ENCODE measurements around the gene KIF26B. TPM values are rescaled to one million over a fixed set of nuclear protein-coding genes. Genes with fewer than 3 reads are reported as not detected.
"Not testable (repeated sequence)": the region's sequence is repeated elsewhere in the genome, so short reads cannot be mapped to it uniquely, and the experiment has no call there.

KIF26B gene
- polyA plus RNA-seq, 2 donors: 0.04 to 0.12 TPM

- H3K36me3 ChIP-seq (ENCODE audit: control insufficient read depth in 2 of 2, insufficient read depth in 2 of 2, low read length in 1 of 2); H3K9me3 ChIP-seq (ENCODE audit: control insufficient read depth in 2 of 2, insufficient read depth in 1 of 2, low read depth in 1 of 2, low read length in 1 of 2); H3K4me1 ChIP-seq (ENCODE audit: control insufficient read depth in 2 of 2, insufficient read depth in 2 of 2, low read length in 1 of 2); H3K4me3 ChIP-seq (ENCODE audit: low read depth in 1 of 2, low read length in 2 of 2); H3K27me3 ChIP-seq (ENCODE audit: control insufficient read depth in 1 of 2, insufficient read depth in 2 of 2, low read length in 2 of 2); H3K27ac ChIP-seq (ENCODE audit: low read depth in 2 of 2, low read length in 1 of 2): not testable (repeated sequence)
- 92 to 97% methylated on average over 35 to 41 of the region's 41 CpGs for WGBS, 2 donors
Measured at GRCh38 chr1:245672836-245673656, 518.3 kb downstream of the KIF26B start.

DNA sequence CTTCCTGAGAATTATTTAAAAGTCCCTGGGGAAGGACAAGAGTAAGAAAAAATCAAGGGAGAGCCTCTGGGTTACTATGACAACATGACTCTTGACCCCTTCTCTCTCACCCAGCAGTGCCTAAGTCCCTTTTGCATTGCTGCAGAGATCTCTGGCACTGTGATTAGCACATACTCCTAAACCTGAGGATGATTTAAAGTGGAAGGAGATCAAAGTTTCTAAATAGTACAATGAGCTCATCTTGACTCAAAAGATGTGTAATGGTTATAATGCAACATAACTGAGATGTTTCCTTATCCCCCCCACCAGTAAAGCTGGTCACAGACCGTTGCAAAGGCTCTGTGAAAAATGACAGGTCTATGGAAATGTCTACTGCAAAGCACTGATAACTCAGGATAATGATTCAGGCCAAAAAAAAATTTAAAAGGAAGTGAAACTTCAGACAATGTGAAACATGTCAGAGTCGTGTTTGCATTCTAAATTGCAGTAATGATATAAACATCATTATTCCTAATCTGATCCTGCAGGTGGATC lies 519.2 kb downstream of the KIF26B start:
- Histone ChIP-seq H3K27me3 (ENCODE audit: control insufficient read depth in 1 of 2, insufficient read depth in 2 of 2, low read length in 2 of 2) (no peaks in the 10 kb centered on the region), H3K4me1 (ENCODE audit: control insufficient read depth in 2 of 2, insufficient read depth in 2 of 2, low read length in 1 of 2) (no peaks in the 10 kb centered on the region), H3K4me3 (ENCODE audit: low read depth in 1 of 2, low read length in 2 of 2) (no peak overlapping the region), H3K27ac (ENCODE audit: low read depth in 2 of 2, low read length in 1 of 2) (no peak overlapping the region), H3K36me3 (ENCODE audit: control insufficient read depth in 2 of 2, insufficient read depth in 2 of 2, low read length in 1 of 2) (no peaks in the 10 kb centered on the region), H3K9me3 (ENCODE audit: control insufficient read depth in 2 of 2, insufficient read depth in 1 of 2, low read depth in 1 of 2, low read length in 1 of 2) (no peaks in the 10 kb centered on the region)
- WGBS, 2 donors: 19 to 25% methylated on average over 2 of the region's 2 CpGs

DNA sequence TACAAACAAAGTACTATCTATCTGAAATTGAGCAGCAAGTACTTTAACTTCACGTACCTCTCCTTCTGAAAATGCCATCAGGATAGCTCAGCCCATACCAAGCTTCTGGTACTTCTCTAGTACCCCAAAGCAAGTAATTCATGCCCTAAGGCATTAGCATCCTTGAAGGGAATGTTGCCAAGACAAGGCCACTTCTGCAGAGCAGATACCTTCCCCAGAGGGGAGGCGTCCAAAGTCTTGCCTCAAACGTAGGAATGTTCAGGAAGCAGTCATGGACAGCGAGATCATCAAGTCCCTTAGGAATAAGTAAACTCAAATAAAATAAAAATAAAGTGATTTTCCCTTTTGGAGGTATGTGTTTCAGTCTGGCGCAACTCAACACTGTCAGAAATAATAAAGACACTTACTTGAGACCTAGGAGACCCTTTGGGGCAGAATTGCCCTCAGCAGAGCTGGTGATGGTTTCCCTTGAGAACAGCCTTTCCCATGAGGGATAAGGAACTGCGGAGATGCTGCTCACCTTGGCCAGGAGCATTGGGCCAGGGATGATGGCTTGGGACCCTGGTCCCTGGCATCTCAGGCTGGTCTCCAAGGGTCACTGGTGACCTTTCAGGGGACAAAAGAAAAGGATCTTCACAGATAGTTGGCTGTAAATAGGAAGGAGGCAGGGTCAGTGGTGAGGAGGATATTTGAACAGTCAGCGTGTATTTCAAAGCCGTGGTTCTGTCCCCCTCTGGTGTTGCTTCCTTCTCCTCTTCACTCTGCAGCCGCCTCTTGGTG lies 522.9 kb downstream of the KIF26B start:
- Histone ChIP-seq H3K4me3 (ENCODE audit: low read depth in 1 of 2, low read length in 2 of 2) (no peak overlapping the region), H3K27me3 (ENCODE audit: control insufficient read depth in 1 of 2, insufficient read depth in 2 of 2, low read length in 2 of 2) (no peaks in the 10 kb centered on the region), H3K9me3 (ENCODE audit: control insufficient read depth in 2 of 2, insufficient read depth in 1 of 2, low read depth in 1 of 2, low read length in 1 of 2) (no peaks in the 10 kb centered on the region), H3K27ac (ENCODE audit: low read depth in 2 of 2, low read length in 1 of 2) (no peak overlapping the region), H3K36me3 (ENCODE audit: control insufficient read depth in 2 of 2, insufficient read depth in 2 of 2, low read length in 1 of 2) (no peaks in the 10 kb centered on the region), H3K4me1 (ENCODE audit: control insufficient read depth in 2 of 2, insufficient read depth in 2 of 2, low read length in 1 of 2) (no peaks in the 10 kb centered on the region)
- 86 to 87% methylated on average over 9 of the region's 9 CpGs for WGBS, 2 donors

- no peaks in the 10 kb centered on the region for H3K27me3 ChIP-seq (ENCODE audit: control insufficient read depth in 1 of 2, insufficient read depth in 2 of 2, low read length in 2 of 2)
- H3K36me3 ChIP-seq (ENCODE audit: control insufficient read depth in 2 of 2, insufficient read depth in 2 of 2, low read length in 1 of 2): no peaks in the 10 kb centered on the region
- 74 to 75% methylated on average over 5 of the region's 5 CpGs for WGBS, 2 donors
- H3K4me3 ChIP-seq (ENCODE audit: low read depth in 1 of 2, low read length in 2 of 2): no peak overlapping the region
- no peaks in the 10 kb centered on the region for H3K9me3 ChIP-seq (ENCODE audit: control insufficient read depth in 2 of 2, insufficient read depth in 1 of 2, low read depth in 1 of 2, low read length in 1 of 2)
- no peaks in the 10 kb centered on the region for H3K4me1 ChIP-seq (ENCODE audit: control insufficient read depth in 2 of 2, insufficient read depth in 2 of 2, low read length in 1 of 2)
- H3K27ac ChIP-seq (ENCODE audit: low read depth in 2 of 2, low read length in 1 of 2): no peak overlapping the region
Measured at GRCh38 chr1:245678860-245679411, 524.2 kb downstream of the KIF26B start.

GRCh38 chr1:245679821-245680780 lies 525.3 kb downstream of the KIF26B start:
- no peaks in the 10 kb centered on the region for H3K9me3 ChIP-seq (ENCODE audit: control insufficient read depth in 2 of 2, insufficient read depth in 1 of 2, low read depth in 1 of 2, low read length in 1 of 2)
- H3K4me1 ChIP-seq (ENCODE audit: control insufficient read depth in 2 of 2, insufficient read depth in 2 of 2, low read length in 1 of 2): no peaks in the 10 kb centered on the region
- no peaks in the 10 kb centered on the region for H3K27me3 ChIP-seq (ENCODE audit: control insufficient read depth in 1 of 2, insufficient read depth in 2 of 2, low read length in 2 of 2)
- no peak overlapping the region for H3K4me3 ChIP-seq (ENCODE audit: low read depth in 1 of 2, low read length in 2 of 2)
- no peak overlapping the region for H3K27ac ChIP-seq (ENCODE audit: low read depth in 2 of 2, low read length in 1 of 2)
- 81 to 90% methylated on average over 24 of the region's 24 CpGs for WGBS, 2 donors
- H3K36me3 ChIP-seq (ENCODE audit: control insufficient read depth in 2 of 2, insufficient read depth in 2 of 2, low read length in 1 of 2): no peaks in the 10 kb centered on the region

DNA sequence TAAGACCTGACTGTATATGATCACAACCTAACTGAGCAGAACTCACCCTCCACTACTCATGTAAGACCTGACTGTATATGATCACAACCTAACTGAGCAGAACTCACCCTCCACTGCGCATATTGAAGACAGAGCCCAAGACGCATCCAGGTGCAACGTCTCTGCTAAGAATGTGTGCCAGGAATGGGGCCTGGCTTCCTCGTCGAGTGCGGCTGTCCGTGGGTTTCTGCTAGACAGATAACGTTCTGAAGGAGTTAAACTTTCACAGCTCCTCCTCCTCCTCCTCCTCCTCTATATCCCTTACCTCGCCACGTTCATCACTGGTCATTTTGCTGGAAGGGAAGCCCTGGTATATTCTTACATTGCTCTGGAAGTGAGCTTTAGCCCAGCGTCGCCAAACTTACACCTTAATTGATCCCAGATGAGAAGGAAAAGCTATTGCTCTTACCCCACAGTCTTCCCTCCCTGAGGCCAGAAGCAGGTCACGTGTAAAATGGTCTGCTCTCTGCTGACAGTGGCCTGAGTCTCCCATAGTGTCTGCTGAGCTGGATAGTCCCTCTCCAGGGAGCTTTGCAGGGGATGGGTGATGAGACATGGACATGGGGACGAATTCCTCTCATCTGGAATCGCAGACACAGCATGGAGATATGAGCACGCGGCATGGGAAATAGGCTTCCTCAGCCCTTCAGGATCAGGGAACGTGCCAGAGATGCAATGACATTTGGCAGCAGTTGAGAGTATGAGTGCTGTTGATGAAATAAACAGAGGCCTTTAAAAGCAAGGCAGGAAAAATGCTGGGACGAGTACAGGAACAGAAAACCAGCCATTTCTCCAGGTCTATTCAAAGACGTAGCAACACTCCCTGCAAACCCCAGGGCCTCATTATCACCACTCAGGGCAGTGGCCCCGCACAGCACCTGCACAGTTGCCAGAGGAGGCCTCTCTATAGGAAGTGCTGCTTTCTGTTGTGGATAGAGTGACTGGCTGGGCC lies 528.1 kb downstream of the KIF26B start:
- H3K9me3 ChIP-seq (ENCODE audit: control insufficient read depth in 2 of 2, insufficient read depth in 1 of 2, low read depth in 1 of 2, low read length in 1 of 2): no peaks in the 10 kb centered on the region
- H3K36me3 ChIP-seq (ENCODE audit: control insufficient read depth in 2 of 2, insufficient read depth in 2 of 2, low read length in 1 of 2): no peaks in the 10 kb centered on the region
- H3K4me3 ChIP-seq (ENCODE audit: low read depth in 1 of 2, low read length in 2 of 2): no peak overlapping the region
- H3K4me1 ChIP-seq (ENCODE audit: control insufficient read depth in 2 of 2, insufficient read depth in 2 of 2, low read length in 1 of 2): no peaks in the 10 kb centered on the region
- H3K27ac ChIP-seq (ENCODE audit: low read depth in 2 of 2, low read length in 1 of 2): no peak overlapping the region
- H3K27me3 ChIP-seq (ENCODE audit: control insufficient read depth in 1 of 2, insufficient read depth in 2 of 2, low read length in 2 of 2): no peaks in the 10 kb centered on the region
- WGBS, 2 donors: 73 to 76% methylated on average over 21 of the region's 21 CpGs

- no peak overlapping the region for H3K4me3 ChIP-seq (ENCODE audit: low read depth in 1 of 2, low read length in 2 of 2)
- no peaks in the 10 kb centered on the region for H3K27me3 ChIP-seq (ENCODE audit: control insufficient read depth in 1 of 2, insufficient read depth in 2 of 2, low read length in 2 of 2)
- no peaks in the 10 kb centered on the region for H3K9me3 ChIP-seq (ENCODE audit: control insufficient read depth in 2 of 2, insufficient read depth in 1 of 2, low read depth in 1 of 2, low read length in 1 of 2)
- no peaks in the 10 kb centered on the region for H3K36me3 ChIP-seq (ENCODE audit: control insufficient read depth in 2 of 2, insufficient read depth in 2 of 2, low read length in 1 of 2)
- H3K27ac ChIP-seq (ENCODE audit: low read depth in 2 of 2, low read length in 1 of 2): no peak overlapping the region
- H3K4me1 ChIP-seq (ENCODE audit: control insufficient read depth in 2 of 2, insufficient read depth in 2 of 2, low read length in 1 of 2): peaks cover 0 to 3% of the 10 kb centered on the region in 2 donors
- WGBS, 2 donors: 70 to 73% methylated on average over 9 of the region's 9 CpGs
Measured at GRCh38 chr1:245683676-245684075, 528.9 kb downstream of the KIF26B start.

- Histone ChIP-seq H3K27me3 (ENCODE audit: control insufficient read depth in 1 of 2, insufficient read depth in 2 of 2, low read length in 2 of 2) (no peaks in the 10 kb centered on the region), H3K9me3 (ENCODE audit: control insufficient read depth in 2 of 2, insufficient read depth in 1 of 2, low read depth in 1 of 2, low read length in 1 of 2) (no peaks in the 10 kb centered on the region), H3K4me1 (ENCODE audit: control insufficient read depth in 2 of 2, insufficient read depth in 2 of 2, low read length in 1 of 2) (peaks cover 0 to 3% of the 10 kb centered on the region in 2 donors), H3K36me3 (ENCODE audit: control insufficient read depth in 2 of 2, insufficient read depth in 2 of 2, low read length in 1 of 2) (no peaks in the 10 kb centered on the region), H3K4me3 (ENCODE audit: low read depth in 1 of 2, low read length in 2 of 2) (no peak overlapping the region), H3K27ac (ENCODE audit: low read depth in 2 of 2, low read length in 1 of 2) (no peak overlapping the region)
- WGBS, 2 donors: 91 to 93% methylated on average over 19 of the region's 19 CpGs
Measured at GRCh38 chr1:245684166-245684565, 529.4 kb downstream of the KIF26B start.
